ENCODE results near the gene SH3BP5.

Gene SH3BP5

DNA sequence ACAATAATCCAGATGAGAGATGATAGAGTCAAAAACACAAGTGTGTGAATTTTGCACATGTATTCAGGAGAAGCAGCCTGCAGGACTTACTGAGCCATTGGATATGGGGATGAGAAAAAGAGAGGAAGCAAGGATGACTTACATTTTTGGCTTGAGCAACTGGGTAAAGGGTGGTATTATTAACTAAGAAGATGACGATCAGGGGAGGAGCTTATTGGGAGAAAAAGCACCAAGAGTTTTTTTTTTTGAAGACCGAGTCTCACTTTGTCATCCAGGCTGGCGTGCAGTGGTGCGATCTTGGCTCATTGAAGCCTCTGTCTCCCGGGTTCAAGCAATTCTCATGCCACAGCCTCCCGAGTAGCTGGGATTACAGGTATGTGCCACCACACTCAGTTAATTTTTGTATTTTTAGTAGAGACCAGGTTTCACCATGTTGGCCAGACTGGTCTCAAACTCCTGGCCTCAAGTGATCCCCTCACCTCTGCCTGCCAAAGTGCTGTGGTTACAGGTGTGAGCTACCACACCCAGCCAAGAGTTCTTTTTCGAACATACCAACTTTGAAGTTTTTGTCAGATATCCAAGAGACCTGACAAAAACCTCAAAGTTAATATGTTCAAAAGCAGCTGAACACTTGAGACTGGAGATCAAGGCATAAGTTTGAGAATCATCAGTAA is 14.8 kb upstream of the SH3BP5 start:
- no peak for DNase-seq

DNA sequence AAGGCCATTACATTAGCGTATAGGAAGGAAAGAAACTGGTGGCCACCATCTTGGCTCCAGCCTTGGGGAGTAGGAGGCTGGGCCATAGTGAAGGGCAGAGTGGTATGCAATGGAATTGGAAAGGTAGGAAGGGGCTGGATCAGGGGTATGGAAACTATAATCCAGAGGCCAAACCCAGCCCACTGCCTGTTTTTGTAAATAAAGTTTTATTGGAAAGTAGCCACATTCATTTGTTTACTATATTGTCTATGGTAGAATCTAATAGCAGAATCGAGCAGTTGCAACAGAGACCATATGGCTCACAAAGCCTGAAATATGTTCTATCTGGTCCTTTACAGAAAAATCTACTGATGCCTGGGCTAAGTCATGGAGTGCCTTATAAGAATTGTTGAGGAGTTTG is 14.1 kb upstream of the SH3BP5 start:
- no peak for DNase-seq

DNA sequence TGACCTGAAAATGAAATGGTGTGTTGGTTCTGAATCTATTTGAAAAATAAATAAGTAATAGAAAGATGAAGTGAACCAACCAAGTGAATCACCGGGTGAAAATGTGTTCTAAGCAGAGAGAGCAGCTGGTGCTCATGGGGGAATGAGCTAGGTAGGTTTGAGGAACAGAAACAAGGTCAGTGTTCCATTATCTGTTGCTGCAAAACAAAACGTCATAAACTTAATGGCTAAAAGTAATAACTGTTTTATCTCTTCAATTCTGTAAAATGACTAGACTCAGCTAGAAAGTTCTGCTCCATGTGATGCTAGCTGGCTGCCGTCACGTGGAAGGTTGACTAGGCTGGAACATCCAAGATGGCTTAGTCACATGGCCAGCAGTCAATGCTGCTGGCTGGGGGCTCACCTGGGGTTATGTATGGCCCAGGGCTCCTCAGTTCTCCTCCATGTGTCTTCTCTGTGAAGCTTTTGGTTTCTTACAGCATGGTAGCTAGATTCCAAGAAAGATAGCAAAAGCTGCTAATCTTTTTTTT is 13.3 kb upstream of the SH3BP5 start:
- no peak for DNase-seq

GRCh38 chr3:15345066-15345607 is 12.8 kb upstream of the SH3BP5 start:
- DNase-seq = no peak

- no peak for DNase-seq
Measured at GRCh38 chr3:15342945-15343344, 10.6 kb upstream of the SH3BP5 start.

DNA sequence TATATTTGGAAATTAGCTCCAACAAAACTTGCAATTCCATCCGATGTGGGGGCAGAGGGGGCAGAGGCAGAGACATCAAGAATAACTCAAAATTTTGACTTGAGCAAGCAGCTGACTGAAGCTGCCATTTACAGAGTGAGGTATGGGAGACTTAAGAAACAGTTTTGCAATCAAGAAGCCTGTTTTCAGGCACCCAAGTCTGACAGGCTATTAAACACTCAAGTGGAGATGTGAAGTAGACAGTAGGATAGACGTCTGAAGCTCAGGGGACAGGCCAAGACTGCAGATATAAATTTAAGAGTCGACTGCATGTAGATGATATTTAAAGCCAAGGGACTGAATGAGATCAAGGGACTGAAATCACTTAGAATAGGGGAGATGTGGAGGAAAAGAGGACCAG is 9.9 kb upstream of the SH3BP5 start:
- no peak for DNase-seq

- no peak for DNase-seq
Measured at GRCh38 chr3:15341030-15341726, 8.8 kb upstream of the SH3BP5 start.

GRCh38 chr3:15339786-15340215 is 7.4 kb upstream of the SH3BP5 start:
- DNase-seq = no peak

GRCh38 chr3:15339001-15339400 is 6.6 kb upstream of the SH3BP5 start:
- DNase-seq = no peak

- no peak for DNase-seq
Measured at GRCh38 chr3:15337963-15338362, 5.6 kb upstream of the SH3BP5 start.

DNA sequence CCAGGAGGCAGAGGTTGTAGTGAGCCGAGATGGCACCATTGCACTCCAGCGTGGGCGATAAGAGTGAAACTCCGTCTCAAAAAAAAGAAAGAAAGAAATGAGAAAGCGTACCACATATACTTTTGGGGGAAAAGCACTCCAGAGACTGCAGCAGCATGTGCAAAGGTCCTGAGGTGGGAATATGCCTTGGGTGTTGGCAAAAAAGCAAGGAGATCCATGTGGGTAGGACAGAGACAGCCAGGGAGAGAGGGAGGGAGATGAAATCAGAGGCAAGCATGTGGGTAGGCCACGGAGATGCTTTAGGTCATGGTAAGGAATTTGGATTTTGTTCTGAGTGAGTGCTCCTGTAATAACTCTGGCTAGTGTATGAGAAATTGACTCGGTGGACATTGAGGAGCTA is 3.7 kb upstream of the SH3BP5 start:
- DNase-seq = no peak

- no peak for DNase-seq
Measured at GRCh38 chr3:15333956-15334263, 1.5 kb upstream of the SH3BP5 start.

- no peak for DNase-seq
Measured at GRCh38 chr3:15333099-15333955, 941 bp upstream of the SH3BP5 start.

DNA sequence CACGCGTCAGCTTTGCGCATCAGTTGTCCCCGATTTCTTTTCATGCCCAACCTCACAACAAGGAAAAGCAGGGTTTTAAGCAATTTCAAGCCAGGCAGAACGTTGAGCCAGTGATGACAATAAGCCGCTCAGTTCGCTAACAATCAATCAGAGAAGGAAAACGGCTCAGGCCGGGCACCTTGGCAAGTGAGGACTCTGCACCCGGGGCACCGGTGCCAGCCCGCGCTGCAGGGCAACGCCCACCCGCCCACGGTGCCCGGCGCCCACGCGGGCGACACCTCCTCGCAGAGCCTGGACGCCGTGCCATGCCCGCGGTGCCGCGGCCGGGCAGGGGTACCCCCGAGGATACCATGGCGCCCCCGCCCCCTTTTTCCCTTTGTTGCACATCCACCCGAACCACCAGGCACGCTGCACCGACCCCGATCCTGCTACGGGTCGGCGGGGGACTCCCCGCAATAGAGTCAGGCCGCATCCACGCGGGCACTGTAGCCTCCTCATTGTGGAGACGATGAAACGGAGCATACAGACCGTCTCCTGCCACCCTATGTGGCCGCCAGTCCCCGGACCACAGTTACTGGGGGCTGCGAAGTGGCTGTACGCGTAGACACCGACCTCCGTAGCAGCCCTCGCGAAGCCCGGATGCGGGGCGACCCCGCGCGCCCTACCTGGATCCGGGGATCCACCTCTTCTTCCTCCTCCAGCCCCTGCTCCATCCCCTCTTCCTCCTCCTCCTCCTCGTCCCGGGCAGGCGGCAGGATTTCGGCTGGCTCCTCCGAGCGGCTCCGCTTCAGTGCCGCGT is 581 bp downstream of the SH3BP5 start:
- peak; percentile 58 for DNase-seq

- DNase-seq = no peak
Measured at GRCh38 chr3:15331072-15331605, 1.2 kb downstream of the SH3BP5 start.

GRCh38 chr3:15330031-15330596 is 2.3 kb downstream of the SH3BP5 start:
- DNase-seq = no peak

DNA sequence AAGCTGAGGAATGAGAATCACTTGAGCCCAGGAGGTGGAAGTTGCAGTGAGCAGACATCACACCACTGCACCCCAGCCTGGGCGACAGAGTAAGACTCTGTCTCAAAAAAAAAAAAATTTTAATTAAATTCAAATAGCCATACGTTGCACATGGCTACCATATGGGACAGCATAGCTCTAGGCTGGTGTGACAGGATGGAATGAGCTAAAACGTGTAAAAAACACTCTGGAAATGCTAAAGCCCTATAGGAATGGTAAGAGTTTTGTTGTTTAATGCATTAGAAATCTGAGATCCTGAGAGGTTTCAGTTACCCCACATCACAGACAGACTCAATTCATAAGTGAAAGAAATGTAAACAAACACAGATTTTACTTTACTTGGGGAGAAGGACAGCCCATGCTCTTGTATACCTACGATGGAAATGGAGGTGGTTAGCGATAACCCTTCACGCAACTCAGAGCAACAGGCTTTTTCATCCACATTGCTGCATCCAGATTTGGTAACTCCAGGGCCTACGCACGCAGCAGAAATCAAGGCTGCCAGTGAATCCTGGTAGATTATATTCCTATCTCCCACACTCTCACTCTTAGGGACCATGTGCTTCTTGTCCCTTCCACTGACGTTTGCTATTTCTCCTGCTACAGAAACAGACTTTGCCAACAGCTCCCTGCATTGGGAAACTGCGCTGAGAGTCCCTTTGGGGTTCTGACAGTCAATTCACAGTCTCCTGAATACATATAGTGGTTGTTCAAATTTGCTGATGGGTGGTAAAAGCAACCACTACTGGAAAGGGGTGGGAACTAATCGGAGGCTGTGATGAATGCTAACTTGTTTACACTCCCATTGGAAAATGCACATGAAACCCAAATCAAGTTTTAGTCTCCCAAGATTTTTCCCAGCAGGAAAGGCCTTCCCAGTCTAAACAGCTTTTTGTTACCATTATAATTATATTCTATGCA is 3.1 kb downstream of the SH3BP5 start:
- DNase-seq = no peak

DNA sequence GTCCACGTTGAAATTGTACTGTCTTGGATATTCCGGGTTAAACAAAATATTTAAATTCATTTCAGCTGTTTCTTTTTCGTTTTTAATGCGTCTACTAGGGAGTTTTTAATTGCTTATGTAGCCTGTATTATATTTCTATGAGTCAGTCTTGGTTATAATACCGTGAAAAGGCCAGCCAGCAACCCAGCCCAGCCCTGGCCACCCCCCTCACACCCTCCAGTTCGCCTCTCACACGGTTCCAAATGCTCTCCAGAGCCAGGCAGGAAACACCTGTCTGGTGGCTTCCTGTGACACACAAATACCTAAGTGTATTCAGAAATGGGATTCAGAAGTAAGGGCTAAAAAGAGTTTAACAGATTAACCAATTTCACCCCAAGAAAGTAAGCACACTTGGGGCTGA is 4.4 kb downstream of the SH3BP5 start:
- DNase-seq = peak; percentile 47

GRCh38 chr3:15326673-15327072 is 5.7 kb downstream of the SH3BP5 start:
- DNase-seq = no peak

- DNase-seq = no peak
Measured at GRCh38 chr3:15326037-15326436, 6.3 kb downstream of the SH3BP5 start.

- no peak for DNase-seq
Measured at GRCh38 chr3:15325228-15325627, 7.2 kb downstream of the SH3BP5 start.

Data from stimulated activated CD4-positive, alpha-beta T cell treated with anti-CD3 and anti-CD28 coated beads, Interleukin-15, amount 100 ng/mL, for 24 hours (primary cell).